ENCODE data around the gene FARP2.

GRCh38 chr2:241315879-241316631 lies 40.0 kb upstream of the FARP2 start, which contains the start of gene SEPTIN2:
- TF ChIP-seq MXI1 (IDR thresholded peaks at IDR 0.05; ENCODE audit: low read depth, low read length) (no peak; the same call in 1 of the 2 replicates), EZH2phosphoT487 (IDR thresholded peaks at IDR 0.05; ENCODE audit: borderline replicate concordance, low read depth) (no peak), RCOR1 (IDR thresholded peaks at IDR 0.05; ENCODE audit: low read length) (no peak), NRF1 (IDR thresholded peaks at IDR 0.05; ENCODE audit: low read depth, low read length) (no peak), RFX5 (IDR thresholded peaks at IDR 0.05; ENCODE audit: low read length) (no peak), FOXM1 (IDR thresholded peaks at IDR 0.05; ENCODE audit: low read depth) (no peak)
